Dendritic cell treated with granulocyte-macrophage colony-stimulating factor and Interleukin-4, amounts not matched to agents 40 ng/mL and 50 ng/mL, for 4 days (primary cell): ENCODE measurements around the gene CA12.

ENCODE experiments used
- H3K27ac Mint-ChIP-seq: one replicate; pipeline ENCODE4 v1.8.0; 2022; ENCODE audit warnings: mild to moderate bottlenecking, mixed read lengths
- H3K27me3 Mint-ChIP-seq: one replicate; pipeline ENCODE4 v1.8.0; 2022; ENCODE audit warnings: mild to moderate bottlenecking, mixed read lengths
- H3K36me3 Mint-ChIP-seq: one replicate; pipeline ENCODE4 v1.8.0; 2022; ENCODE audit warnings: low read depth, mixed read lengths
- H3K4me1 Mint-ChIP-seq: one replicate; pipeline ENCODE4 v1.8.0; 2022; ENCODE audit warnings: low read depth, mixed read lengths
- H3K4me3 Mint-ChIP-seq: one replicate; pipeline ENCODE4 v1.8.0; 2022; ENCODE audit warnings: mild to moderate bottlenecking, moderate library complexity, mixed read lengths
- H3K9me3 Mint-ChIP-seq: one replicate; pipeline ENCODE4 v1.8.0; 2022; ENCODE audit warnings: mixed read lengths
- intact Hi-C: fragments of 100-400 bp; cut with micrococcal nuclease; formaldehyde crosslinking; loops from one replicate; pipeline ENCODE4 v1.15.0; 2022

CA12 gene

DNA sequence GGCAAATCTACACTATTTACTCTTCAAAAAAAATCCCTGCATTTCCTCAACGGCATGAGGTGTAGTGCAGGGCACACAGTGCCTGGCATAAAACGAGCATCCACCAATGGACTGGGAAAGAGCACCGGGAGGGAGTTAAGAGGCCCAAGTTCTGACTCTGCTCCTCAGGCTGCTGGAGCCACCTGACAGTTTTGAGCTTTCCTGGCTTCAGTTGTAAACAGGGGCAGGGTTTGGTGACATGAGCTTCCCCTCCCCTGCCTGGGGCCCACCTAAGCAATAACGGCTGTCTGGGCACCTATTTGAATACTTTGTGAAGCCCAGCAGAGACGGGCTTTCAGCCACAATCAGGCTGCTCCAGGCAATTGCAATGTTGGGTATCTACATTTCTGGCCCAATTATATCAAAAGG is 16.4 kb downstream of the CA12 start:
- Mint-ChIP-seq H3K4me3 (no peak overlapping the region), H3K27ac (no peak overlapping the region), H3K4me1 (peaks cover 20% of the 10 kb centered on the region), H3K9me3 (no peaks in the 10 kb centered on the region), H3K36me3 (no peaks in the 10 kb centered on the region), H3K27me3 (peaks cover 6% of the 10 kb centered on the region)
- intact Hi-C loops = no loop called here

DNA sequence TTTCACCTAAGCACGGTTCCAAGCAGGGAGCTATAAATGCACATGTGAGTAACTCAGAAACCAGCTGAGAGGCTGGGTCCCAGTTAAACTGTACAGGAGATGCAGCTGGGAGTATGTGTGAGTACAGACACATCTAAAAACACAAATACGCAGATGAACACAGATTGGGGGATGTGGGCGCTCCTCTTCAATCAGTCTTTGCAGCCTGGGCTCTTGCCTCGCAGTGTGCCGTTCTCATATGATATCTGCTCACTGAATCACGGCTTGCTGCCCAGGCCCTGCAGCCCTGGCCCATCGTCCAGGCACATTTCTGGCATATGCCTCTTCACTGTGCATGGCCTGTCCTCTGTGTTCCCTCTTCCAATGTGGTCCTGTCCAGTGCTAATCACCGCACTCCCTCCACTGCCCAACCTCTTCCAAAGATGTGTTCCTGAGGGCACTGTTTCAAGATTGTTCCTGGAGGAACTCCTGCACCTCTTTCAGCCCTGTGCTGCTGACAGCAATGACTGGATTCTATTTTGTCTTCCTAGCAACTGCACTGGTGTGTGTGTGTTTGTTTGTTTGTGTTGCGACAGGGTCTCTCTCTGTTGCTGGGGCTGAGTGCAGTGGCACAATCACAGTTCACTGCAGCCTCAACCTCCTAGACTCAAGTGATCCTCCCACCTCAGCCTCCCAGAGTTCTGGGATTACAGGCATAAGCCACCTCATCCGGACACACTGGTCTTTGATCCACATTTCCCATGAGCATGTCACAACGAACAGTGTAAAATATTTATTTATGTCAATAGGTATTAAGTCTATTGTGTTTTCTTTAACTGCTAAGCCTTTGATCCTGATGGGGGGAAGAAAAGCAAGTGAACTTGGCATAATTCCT is 17.0 kb downstream of the CA12 start:
- H3K4me1 Mint-ChIP-seq = peaks cover 16% of the 10 kb centered on the region
- H3K4me3 Mint-ChIP-seq = no peak overlapping the region
- peaks cover 8% of the 10 kb centered on the region for H3K27me3 Mint-ChIP-seq

DNA sequence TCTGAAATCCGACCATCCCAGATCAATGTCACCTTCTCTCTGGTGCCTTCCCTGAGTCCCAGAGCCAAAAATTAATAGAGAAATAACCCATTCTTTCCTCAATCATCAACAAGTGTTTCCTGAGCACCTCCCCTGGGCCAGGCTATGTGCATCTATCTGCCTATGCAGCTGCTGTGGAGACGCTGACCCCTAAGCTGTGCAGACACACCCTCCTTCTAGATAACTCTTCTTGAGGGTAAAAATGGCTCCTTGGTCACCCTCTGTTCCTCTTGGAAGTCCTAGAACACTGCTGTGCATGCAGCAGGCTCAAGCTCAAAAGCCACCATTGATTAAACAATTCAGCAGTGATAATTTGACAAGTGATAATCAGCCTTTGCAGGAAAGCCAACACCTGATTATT is 18.4 kb downstream of the CA12 start:
- no peak overlapping the region for H3K4me3 Mint-ChIP-seq
- peaks cover 12% of the 10 kb centered on the region for H3K27me3 Mint-ChIP-seq
- H3K9me3 Mint-ChIP-seq = no peaks in the 10 kb centered on the region
- no peaks in the 10 kb centered on the region for H3K36me3 Mint-ChIP-seq
- intact Hi-C loops = no loop called here
- H3K27ac Mint-ChIP-seq = no peak overlapping the region
- H3K4me1 Mint-ChIP-seq = peaks cover 14% of the 10 kb centered on the region

More for the DNA sequence above, 17.0 kb downstream of the CA12 start:
- H3K36me3 Mint-ChIP-seq = no peaks in the 10 kb centered on the region
- H3K27ac Mint-ChIP-seq = no peak overlapping the region
- intact Hi-C loops = no loop called here
- no peaks in the 10 kb centered on the region for H3K9me3 Mint-ChIP-seq

DNA sequence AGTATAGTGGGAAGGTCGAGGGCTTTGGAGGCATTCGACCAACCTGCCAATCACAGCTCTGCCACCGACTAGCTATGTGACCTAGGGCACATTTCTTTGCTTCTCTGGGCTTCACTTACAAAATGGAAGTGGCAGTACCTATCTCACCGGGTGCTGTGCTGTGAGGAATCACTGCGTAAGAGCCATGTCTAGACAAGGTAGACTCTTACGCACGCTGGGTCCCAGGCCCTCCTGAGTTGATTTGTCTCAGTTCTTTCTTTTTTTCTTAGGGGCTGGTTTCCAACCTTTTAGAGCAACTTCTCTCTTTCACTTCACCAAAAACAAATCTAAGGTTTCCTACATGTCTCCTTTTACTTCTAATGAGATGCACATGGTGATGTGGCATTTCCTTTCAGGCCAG is 18.8 kb downstream of the CA12 start:
- Mint-ChIP-seq H3K9me3 (no peaks in the 10 kb centered on the region), H3K27ac (no peak overlapping the region), H3K4me1 (peaks cover 14% of the 10 kb centered on the region), H3K36me3 (no peaks in the 10 kb centered on the region), H3K4me3 (no peak overlapping the region), H3K27me3 (peaks cover 12% of the 10 kb centered on the region)
- intact Hi-C loops = no loop called here

DNA sequence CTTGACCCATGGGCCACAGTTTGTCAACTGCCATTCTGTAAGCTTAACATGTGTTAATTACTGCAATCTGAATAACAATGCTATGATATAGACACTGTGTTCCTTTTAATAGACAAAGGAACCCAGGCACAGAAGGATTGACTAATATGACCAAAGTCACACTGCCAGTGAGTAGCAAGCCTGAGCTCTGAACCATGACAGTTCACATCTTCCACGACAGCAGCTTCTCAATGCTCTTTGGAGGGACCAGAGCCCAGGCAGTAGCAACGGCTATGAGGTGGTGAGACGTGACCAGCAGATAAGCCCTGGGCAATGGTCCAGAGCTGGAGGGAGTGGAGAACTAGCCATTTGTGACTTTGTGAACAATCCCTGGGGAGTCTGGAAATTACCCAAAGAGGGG is 19.4 kb downstream of the CA12 start:
- Mint-ChIP-seq H3K9me3 (no peaks in the 10 kb centered on the region), H3K36me3 (no peaks in the 10 kb centered on the region), H3K4me1 (peaks cover 14% of the 10 kb centered on the region), H3K27ac (no peak overlapping the region), H3K4me3 (no peak overlapping the region), H3K27me3 (peaks cover 12% of the 10 kb centered on the region)
- intact Hi-C loops = no loop called here

DNA sequence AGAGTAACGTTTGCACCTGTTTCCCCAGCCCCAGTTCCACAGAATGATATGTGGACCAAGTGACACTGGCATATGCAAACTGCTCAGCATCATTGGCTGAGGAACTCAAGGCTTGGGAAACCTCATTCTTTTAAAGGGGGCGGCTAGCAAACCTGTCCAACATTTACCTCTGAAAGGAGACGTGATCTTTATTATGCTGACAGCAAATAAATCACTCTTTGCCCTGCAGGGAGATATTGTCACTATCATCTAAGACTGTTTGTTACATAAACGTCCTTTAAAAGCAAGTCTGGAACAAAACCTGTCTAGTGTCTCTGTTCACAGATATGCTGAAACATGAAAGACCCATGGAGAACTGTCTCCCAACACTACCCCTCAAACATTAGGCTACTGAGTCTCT is 21.5 kb downstream of the CA12 start:
- Mint-ChIP-seq H3K27me3 (peaks cover 12% of the 10 kb centered on the region), H3K4me1 (peaks cover 14% of the 10 kb centered on the region), H3K9me3 (no peaks in the 10 kb centered on the region), H3K27ac (no peak overlapping the region), H3K4me3 (no peak overlapping the region), H3K36me3 (no peaks in the 10 kb centered on the region)
- intact Hi-C loops = no loop called here

DNA sequence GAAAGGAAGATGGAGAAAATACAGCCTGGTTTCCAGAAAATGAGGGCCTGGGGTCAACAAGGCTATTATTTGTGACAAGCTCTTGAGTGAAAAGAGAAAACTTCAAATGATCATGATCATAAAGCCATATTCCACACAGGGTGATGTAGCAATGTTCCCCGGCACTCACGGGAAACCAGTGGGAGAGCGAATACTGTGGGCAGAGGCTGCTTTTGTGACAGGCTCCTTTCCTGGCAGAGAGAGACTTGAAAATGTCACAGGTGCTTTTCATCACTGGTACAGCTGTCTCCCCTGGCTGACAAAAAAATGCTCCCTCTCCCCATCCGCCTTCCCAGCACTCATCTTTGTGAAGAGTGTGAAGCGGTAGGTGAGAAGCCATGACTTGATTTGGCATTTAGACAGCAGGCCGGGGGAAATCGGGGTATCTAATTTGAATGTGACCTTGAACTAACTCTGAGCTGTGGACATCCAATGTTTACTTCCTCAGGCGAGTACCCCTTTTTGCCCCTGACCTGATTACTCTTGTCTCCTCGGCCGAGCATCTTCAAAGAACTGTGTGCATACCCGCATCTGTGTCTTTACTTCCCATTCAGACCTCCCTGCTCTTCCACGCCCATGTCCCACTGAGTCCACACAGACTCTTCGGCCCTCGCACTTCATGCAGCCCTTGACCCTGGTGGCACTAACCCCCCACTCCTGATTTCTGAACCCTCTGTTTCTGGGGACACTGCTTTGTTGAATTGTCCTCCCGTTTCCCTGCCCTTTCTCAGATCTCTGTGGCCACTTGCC is 23.2 kb downstream of the CA12 start:
- no peak overlapping the region for H3K27ac Mint-ChIP-seq
- intact Hi-C loops = no loop called here
- H3K4me3 Mint-ChIP-seq = no peak overlapping the region
- peaks cover 13% of the 10 kb centered on the region for H3K4me1 Mint-ChIP-seq
- no peaks in the 10 kb centered on the region for H3K9me3 Mint-ChIP-seq
- H3K27me3 Mint-ChIP-seq = peaks cover 12% of the 10 kb centered on the region
- H3K36me3 Mint-ChIP-seq = no peaks in the 10 kb centered on the region

DNA sequence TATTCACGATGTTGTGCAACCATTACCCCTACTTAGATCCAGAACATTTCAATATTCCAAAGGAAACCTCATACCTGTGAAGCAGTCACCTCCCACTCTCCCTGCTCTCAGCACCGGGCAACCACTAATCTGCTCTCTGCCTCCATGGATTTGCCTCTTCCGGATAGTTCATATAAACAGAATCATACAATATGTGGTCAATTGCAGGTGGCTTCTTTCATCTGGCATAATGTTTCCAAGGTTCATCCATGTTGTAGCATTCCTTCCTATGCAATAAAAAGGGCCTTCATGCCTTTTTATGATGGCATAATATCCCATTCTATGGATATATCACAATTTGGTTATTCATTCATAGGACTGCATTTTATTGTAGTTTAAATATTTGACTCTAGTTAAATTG is 23.9 kb downstream of the CA12 start:
- no peaks in the 10 kb centered on the region for H3K36me3 Mint-ChIP-seq
- intact Hi-C loops = no loop called here
- peaks cover 6% of the 10 kb centered on the region for H3K4me1 Mint-ChIP-seq
- no peak overlapping the region for H3K4me3 Mint-ChIP-seq
- peaks cover 14% of the 10 kb centered on the region for H3K27me3 Mint-ChIP-seq
- H3K27ac Mint-ChIP-seq = no peak overlapping the region
- no peaks in the 10 kb centered on the region for H3K9me3 Mint-ChIP-seq

DNA sequence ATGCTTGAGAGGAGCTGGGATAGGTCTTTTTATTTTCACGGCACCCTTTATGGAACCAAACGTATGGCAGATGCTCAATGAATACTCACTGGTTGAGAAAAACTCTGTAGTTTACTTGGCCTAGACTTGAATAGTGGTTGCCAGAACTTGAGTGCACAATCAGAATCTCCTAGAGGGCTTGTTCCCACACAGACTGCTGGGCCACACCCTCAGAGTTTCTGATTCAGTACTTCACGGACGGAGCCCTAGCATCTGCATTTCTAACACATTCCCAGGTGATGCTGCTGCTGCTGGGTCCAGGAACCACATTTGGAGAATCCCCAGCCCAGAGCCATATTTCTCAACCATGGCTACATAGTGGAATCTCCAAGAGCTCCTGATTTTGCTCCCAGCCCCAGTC is 24.6 kb downstream of the CA12 start:
- H3K4me3 Mint-ChIP-seq = no peak overlapping the region
- H3K27ac Mint-ChIP-seq = no peak overlapping the region
- no peaks in the 10 kb centered on the region for H3K9me3 Mint-ChIP-seq
- peaks cover 14% of the 10 kb centered on the region for H3K27me3 Mint-ChIP-seq
- H3K36me3 Mint-ChIP-seq = no peaks in the 10 kb centered on the region
- intact Hi-C loops = no loop called here
- peaks cover 5% of the 10 kb centered on the region for H3K4me1 Mint-ChIP-seq

DNA sequence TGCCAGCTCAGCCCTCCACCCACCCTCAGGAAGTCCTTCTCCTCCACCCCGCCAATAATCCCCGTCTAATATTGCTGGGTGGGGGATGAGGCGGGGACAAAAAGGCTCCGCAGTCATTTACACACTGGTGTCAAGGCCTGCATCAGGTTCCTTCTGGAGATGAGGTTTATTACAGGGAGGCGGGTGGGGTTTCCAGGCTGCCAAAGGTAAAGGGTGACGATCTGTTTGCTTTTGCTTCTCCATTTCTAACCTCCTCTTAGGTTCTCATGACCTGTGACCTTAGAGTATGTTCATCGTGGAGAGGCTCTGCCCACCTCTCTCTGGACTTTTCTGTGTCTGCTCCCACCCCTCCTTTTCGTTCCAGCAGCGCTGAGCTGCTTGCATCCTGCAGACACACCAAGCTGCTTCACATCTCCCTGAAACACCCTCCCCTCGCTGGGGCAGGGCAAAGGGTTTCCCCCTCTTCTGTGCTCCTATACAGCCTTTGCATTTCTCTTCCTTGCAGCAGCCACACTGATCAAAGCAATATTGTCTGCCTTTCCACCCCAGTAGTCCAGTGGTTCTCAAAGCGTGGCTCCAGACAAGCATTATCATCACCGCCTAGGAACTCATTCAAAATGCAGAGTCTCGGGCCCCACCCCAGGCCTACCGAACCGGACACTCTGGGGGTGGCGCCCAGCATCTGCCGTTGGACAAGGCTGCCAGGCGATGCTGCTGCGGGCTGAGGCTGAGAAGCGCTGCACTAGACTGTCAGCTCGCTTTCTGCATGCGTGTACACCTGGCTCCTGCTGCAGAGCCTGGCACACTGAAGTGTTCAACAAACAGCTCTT is 26.6 kb downstream of the CA12 start:
- peaks cover 12% of the 10 kb centered on the region for H3K27me3 Mint-ChIP-seq

DNA sequence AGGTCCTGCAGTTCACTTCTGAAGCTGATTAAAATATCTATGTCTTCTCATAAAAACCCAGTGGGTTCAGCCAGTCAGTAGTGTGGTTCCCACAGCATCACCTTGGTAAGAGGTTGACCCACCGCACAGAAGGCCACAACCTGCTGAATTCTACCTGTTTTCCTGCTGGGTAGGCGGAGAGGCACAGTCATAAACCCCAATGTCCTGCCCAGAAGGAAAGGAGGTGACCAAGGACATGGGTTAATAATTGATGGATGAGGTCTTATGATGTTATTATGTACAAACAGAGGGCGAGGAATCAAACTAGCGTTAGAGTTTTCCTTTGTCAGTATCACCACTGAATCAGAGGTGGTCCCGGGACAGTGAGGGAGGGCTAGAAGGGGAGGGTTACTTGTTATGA is 27.8 kb downstream of the CA12 start:
- H3K27ac Mint-ChIP-seq = no peak overlapping the region
- intact Hi-C loops = no loop called here
- peaks cover 8% of the 10 kb centered on the region for H3K27me3 Mint-ChIP-seq
- H3K9me3 Mint-ChIP-seq = no peaks in the 10 kb centered on the region
- H3K4me3 Mint-ChIP-seq = no peak overlapping the region
- H3K4me1 Mint-ChIP-seq = peaks cover 1% of the 10 kb centered on the region
- H3K36me3 Mint-ChIP-seq = no peaks in the 10 kb centered on the region

More for the DNA sequence above, 26.6 kb downstream of the CA12 start:
- H3K4me1 Mint-ChIP-seq = no peaks in the 10 kb centered on the region
- H3K27ac Mint-ChIP-seq = no peak overlapping the region
- no peak overlapping the region for H3K4me3 Mint-ChIP-seq
- no peaks in the 10 kb centered on the region for H3K9me3 Mint-ChIP-seq
- no peaks in the 10 kb centered on the region for H3K36me3 Mint-ChIP-seq
- intact Hi-C loops = no loop called here

DNA sequence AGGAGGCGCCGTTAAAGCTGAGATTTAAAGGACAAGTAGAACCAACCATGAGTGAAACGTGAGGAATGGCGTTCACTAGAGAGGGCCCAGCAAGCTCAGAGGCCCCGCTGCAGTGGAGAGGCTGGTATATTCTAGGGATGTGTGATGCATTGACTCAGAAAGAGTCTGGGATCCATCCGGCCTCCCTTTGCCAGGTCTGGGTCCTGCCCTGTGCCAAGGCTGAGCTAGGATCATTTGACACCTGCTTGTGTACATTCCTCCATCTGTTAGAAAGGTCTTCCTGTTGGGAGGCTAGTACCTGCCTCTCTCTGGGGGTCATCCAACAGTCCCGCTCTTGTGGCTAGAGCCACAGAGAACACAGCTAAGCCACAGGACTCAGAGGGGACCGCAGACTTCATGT is 28.4 kb downstream of the CA12 start:
- Mint-ChIP-seq H3K4me1 (peaks cover 7% of the 10 kb centered on the region), H3K4me3 (no peak overlapping the region), H3K9me3 (no peaks in the 10 kb centered on the region), H3K27me3 (peaks cover 6% of the 10 kb centered on the region), H3K36me3 (no peaks in the 10 kb centered on the region), H3K27ac (no peak overlapping the region)
- intact Hi-C loops = no loop called here

DNA sequence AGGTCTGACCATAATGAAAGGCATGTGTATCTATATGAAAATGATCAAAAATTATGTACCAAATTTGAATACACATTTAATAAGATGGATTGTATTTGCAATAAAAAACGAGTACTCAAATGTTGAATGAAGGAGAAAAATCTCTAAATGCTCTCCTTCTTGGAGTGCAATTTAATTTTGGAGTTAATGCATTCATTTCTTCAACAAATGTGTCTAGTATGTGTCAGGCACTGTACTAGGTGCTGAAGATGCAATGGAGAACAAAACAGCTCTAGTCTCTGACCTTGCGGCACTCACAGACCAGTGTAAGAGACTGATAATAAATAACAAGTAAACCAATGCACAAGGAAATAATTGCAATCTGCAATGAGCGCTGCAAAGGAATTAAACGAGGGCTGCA is 28.8 kb downstream of the CA12 start:
- no peaks in the 10 kb centered on the region for H3K36me3 Mint-ChIP-seq
- H3K4me3 Mint-ChIP-seq = no peak overlapping the region
- peaks cover 6% of the 10 kb centered on the region for H3K27me3 Mint-ChIP-seq
- H3K9me3 Mint-ChIP-seq = no peaks in the 10 kb centered on the region
- intact Hi-C loops = no loop called here
- peaks cover 10% of the 10 kb centered on the region for H3K4me1 Mint-ChIP-seq
- no peak overlapping the region for H3K27ac Mint-ChIP-seq

DNA sequence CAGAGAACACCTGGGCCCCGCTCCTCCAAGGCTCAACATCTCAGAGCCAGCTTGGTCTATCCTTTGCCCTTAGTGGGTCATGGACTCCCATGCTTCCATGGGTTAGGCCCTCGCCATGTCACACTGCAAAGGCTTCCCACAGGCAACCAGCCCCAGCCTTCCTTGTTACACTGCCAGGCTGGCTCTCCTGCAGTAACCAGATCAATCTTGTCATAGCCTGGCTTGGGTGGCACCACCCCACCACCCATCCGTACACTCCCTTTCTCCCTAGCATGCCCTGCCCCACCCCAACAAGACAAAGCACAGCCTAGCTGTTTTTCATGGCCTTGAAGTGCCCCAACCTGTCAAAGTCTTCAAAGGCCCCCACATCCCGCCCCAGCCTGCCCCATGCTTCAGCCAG is 30.5 kb downstream of the CA12 start:
- peaks cover 15% of the 10 kb centered on the region for H3K4me1 Mint-ChIP-seq
- H3K4me3 Mint-ChIP-seq = no peak overlapping the region
- H3K9me3 Mint-ChIP-seq = no peaks in the 10 kb centered on the region
- H3K27me3 Mint-ChIP-seq = peaks cover 6% of the 10 kb centered on the region
- intact Hi-C loops = no loop called here
- H3K36me3 Mint-ChIP-seq = no peaks in the 10 kb centered on the region
- H3K27ac Mint-ChIP-seq = no peak overlapping the region
